Left ventricle myocardium inferior (tissue), 1 donor: ENCODE results near the gene SMS. TPM values are rescaled to one million over a fixed set of nuclear protein-coding genes. Genes with fewer than 3 reads are reported as not detected.
A peak's percentile ranks its signal among the peaks of the same experiment; 100 is the strongest.

Source experiments
- DNase-seq: peaks from one replicate; pipeline ENCODE4 v3.0.0-alpha.2; 2020
- H3K27ac ChIP-seq: fragments of 200-600 bp; replicated peaks from 2 replicates; pipeline ENCODE4 v1.8.0; 2021
- H3K27me3 ChIP-seq: fragments of 200-600 bp; 2 replicates; pipeline ENCODE4 v1.8.0; 2021; ENCODE audit warnings: low read depth
- H3K36me3 ChIP-seq: fragments of 200-600 bp; 2 replicates; pipeline ENCODE4 v1.8.0; 2021
- H3K4me1 ChIP-seq: fragments of 200-600 bp; 2 replicates; pipeline ENCODE4 v1.8.0; 2021
- H3K4me3 ChIP-seq: fragments of 200-600 bp; 2 replicates; pipeline ENCODE4 v1.8.0; 2021; ENCODE audit warnings: mild to moderate bottlenecking, moderate library complexity
- H3K9me3 ChIP-seq: fragments of 200-600 bp; replicated peaks from 2 replicates; pipeline ENCODE4 v1.8.0; 2021
- intact Hi-C: fragments of 100-400 bp; cut with micrococcal nuclease; formaldehyde crosslinking; loops from one replicate; pipeline ENCODE4 v1.11.0; 2022
- total RNA-seq: library from RNA; stranded (reverse); fragmentation: NEBNext Ultra II Directional; extraction: Animal tissue kit (Norgen Biotek cat#: 25700); gene quantifications from one replicate; pipeline ENCODE4 v1.2.1, GENCODE V29; 2021
- TF ChIP-seq, protein P1 (sequence below): fragments of 200-600 bp; IDR thresholded peaks from 2 replicates; pipeline ENCODE4 v1.8.0; 2021; ENCODE audit warnings: antibody characterized with exemption, mild to moderate bottlenecking, borderline replicate concordance
- donor health status: DM: no; HTN: yes; CAD: no; lungs with severe emphysema.

The SMS gene
- total RNA-seq, 1 donor from 2014 or later = 46.8 TPM

DNA sequence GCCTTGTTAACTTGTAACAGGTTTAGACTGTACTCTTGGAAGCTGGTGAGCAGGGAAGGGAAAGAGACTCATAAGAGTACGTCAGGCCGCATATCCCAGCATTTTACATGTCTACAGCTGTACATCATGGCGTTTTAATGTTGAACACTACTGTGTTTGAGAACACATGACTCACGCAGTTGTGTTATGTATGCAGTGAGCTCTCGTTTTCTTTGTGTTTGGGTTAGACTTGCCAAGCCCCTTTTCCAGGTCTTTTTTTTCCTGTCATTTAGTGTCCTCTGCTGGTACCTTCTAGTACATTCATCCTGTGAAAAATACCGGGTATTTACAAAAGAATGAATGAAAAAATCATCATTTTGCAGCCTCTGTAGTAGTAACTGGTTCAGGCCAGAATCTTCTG, 35.3 kb downstream of the SMS start:
- Histone ChIP-seq H3K27me3 (no peaks in the 10 kb centered on the region), H3K27ac (no peak overlapping the region), H3K9me3 (no peaks in the 10 kb centered on the region), H3K36me3 (peaks cover 14% of the 10 kb centered on the region), H3K4me1 (peaks cover 5% of the 10 kb centered on the region), H3K4me3 (no peak overlapping the region)
- no peak for DNase-seq
- TF ChIP-seq, protein P1, sequence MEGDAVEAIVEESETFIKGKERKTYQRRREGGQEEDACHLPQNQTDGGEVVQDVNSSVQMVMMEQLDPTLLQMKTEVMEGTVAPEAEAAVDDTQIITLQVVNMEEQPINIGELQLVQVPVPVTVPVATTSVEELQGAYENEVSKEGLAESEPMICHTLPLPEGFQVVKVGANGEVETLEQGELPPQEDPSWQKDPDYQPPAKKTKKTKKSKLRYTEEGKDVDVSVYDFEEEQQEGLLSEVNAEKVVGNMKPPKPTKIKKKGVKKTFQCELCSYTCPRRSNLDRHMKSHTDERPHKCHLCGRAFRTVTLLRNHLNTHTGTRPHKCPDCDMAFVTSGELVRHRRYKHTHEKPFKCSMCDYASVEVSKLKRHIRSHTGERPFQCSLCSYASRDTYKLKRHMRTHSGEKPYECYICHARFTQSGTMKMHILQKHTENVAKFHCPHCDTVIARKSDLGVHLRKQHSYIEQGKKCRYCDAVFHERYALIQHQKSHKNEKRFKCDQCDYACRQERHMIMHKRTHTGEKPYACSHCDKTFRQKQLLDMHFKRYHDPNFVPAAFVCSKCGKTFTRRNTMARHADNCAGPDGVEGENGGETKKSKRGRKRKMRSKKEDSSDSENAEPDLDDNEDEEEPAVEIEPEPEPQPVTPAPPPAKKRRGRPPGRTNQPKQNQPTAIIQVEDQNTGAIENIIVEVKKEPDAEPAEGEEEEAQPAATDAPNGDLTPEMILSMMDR = peak; percentile 33
- intact Hi-C loops = no loop called here

DNA sequence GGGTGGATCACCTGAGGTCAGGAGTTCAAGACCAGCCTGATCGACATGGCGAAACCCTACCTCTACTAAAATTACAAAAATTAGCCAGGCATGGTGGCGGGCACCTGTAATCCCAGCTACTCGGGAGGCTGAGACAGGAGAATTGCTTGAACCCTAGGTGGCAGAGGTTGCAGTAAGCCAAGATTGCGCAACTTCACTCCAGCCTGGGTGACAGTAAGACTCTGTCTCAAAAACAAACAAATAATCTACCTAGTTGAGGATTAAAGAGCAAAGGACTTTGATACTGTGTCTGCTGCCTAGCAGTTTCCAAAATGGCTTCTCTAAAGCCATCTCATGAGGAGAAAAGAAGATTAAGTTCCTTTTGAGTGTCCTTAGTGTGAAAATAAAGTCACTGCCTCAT, 37.8 kb downstream of the SMS start:
- peaks cover 5% of the 10 kb centered on the region for H3K4me1 ChIP-seq
- H3K9me3 ChIP-seq = no peaks in the 10 kb centered on the region
- H3K27ac ChIP-seq = no peak overlapping the region
- DNase-seq = no peak
- H3K27me3 ChIP-seq = no peaks in the 10 kb centered on the region
- TF ChIP-seq, protein P1 = no peak
- no peak overlapping the region for H3K4me3 ChIP-seq
- H3K36me3 ChIP-seq = peaks cover 14% of the 10 kb centered on the region
- intact Hi-C loops = no loop called here

DNA sequence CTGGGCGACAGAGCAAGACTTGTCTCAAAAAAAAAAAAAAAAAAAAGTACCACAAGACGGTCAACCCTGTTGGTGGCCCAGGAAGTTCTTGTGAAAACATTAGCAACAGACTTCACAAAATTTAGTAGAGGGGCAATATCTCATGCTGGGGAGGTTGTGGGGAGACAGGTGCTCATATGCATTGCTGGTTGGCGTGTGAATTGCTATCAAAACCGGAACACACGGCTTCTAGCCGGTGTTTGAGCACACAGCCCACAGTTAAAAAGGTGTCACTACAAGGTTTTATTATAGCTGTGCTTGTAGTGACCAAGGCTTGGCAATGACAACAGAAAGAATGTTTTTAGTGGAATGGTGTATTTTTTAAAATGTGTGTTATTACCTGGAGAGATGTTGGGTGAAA, 41.8 kb downstream of the SMS start:
- DNase-seq = no peak
- no peak overlapping the region for H3K4me3 ChIP-seq
- TF ChIP-seq, protein P1 = no peak
- intact Hi-C loops = no loop called here
- H3K27me3 ChIP-seq = no peaks in the 10 kb centered on the region
- peaks cover 14% of the 10 kb centered on the region for H3K36me3 ChIP-seq
- no peaks in the 10 kb centered on the region for H3K4me1 ChIP-seq
- H3K27ac ChIP-seq = no peak overlapping the region
- H3K9me3 ChIP-seq = no peaks in the 10 kb centered on the region

- no peak overlapping the region for H3K4me3 ChIP-seq
- no peaks in the 10 kb centered on the region for H3K4me1 ChIP-seq
- TF ChIP-seq, protein P1 = peak; percentile 86
- intact Hi-C loops = no loop called here
- no peaks in the 10 kb centered on the region for H3K27me3 ChIP-seq
- H3K9me3 ChIP-seq = no peaks in the 10 kb centered on the region
- H3K36me3 ChIP-seq = peaks cover 9% of the 10 kb centered on the region
- peak; percentile 36 for DNase-seq
- no peak overlapping the region for H3K27ac ChIP-seq
Observed at GRCh38 chrX:21985332-21985777, 44.8 kb downstream of the SMS start.

GRCh38 chrX:21986596-21986995, 46.1 kb downstream of the SMS start:
- Histone ChIP-seq H3K9me3 (no peaks in the 10 kb centered on the region), H3K4me3 (no peak overlapping the region), H3K27ac (no peak overlapping the region), H3K36me3 (peaks cover 9% of the 10 kb centered on the region), H3K4me1 (no peaks in the 10 kb centered on the region), H3K27me3 (no peaks in the 10 kb centered on the region)
- intact Hi-C loops = no loop called here
- TF ChIP-seq, protein P1 = no peak
- DNase-seq = no peak

GRCh38 chrX:21989384-21989783, 48.9 kb downstream of the SMS start:
- Histone ChIP-seq H3K9me3 (no peaks in the 10 kb centered on the region), H3K36me3 (peaks cover 13% of the 10 kb centered on the region), H3K4me3 (no peak overlapping the region), H3K27me3 (no peaks in the 10 kb centered on the region), H3K4me1 (no peaks in the 10 kb centered on the region), H3K27ac (no peak overlapping the region)
- intact Hi-C loops = no loop called here
- DNase-seq = no peak
- TF ChIP-seq, protein P1 = no peak
